Fibroblast of mammary gland (primary cell): ENCODE data around the gene SDK2.
A peak's percentile ranks its signal among the peaks of the same experiment; 100 is the strongest.

ENCODE experiments used
- DNase-seq: peaks from one replicate; pipeline ENCODE4 v3.0.0-alpha.2; 2010; ENCODE audit warnings: low read depth
- H3K4me3 ChIP-seq: 2 replicates; pipeline ENCODE4 v1.5.1; 2011; ENCODE audit warnings: low read depth, mild to moderate bottlenecking, low read length, moderate library complexity; ENCODE audit not compliant: control insufficient read depth
- TF ChIP-seq, protein P1 (sequence below): conservative IDR thresholded peaks from 2 replicates; pipeline ENCODE4 v1.5.1; 2011; ENCODE audit warnings: low read depth, low read length, inconsistent platforms; ENCODE audit not compliant: control insufficient read depth, insufficient read depth

The SDK2 gene

DNA sequence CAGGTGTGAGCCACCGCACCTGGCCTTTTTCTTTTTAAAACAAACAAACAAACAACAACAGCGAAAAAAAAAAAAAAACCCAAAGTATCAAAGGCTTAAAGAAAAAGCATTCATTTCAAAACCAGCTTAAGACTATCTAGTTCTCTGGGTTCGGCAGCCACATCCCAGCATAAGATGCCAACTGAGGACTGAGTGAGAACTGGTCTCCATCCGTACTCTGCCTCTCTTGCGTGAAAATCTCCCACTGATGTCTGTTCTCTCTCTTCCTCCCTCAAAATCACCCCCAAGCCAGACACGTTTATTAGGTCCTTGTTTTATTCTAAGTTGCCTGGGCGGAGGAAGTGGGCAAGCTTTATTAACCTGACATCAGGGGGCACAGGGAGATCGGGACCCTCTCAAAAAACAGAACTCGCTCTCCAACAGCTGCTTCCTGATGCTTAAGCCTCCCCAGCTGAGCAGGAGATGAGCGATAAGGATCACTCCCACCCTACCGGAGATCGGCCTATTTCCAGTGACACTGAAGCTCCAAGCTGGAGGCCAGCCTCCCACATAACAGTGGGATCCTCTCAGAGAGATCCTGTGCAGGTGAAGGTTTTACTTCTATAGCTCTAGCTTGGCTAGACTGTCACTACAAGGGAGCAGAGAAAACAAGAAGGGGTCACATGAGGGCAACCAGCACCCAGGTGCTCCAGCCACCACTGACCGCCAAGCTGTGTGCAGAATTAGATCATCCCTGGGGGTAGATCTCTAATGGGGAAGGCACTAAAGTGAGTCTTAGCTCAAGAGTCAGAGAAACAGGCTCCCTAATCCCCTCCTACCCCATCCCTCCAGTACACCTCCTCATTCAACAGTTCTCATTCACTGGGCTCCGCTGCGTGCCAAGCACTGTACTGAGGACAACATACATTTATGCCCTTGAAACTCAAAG, 346.0 kb downstream of the SDK2 start:
- DNase-seq = no peak
- TF ChIP-seq, protein P1, sequence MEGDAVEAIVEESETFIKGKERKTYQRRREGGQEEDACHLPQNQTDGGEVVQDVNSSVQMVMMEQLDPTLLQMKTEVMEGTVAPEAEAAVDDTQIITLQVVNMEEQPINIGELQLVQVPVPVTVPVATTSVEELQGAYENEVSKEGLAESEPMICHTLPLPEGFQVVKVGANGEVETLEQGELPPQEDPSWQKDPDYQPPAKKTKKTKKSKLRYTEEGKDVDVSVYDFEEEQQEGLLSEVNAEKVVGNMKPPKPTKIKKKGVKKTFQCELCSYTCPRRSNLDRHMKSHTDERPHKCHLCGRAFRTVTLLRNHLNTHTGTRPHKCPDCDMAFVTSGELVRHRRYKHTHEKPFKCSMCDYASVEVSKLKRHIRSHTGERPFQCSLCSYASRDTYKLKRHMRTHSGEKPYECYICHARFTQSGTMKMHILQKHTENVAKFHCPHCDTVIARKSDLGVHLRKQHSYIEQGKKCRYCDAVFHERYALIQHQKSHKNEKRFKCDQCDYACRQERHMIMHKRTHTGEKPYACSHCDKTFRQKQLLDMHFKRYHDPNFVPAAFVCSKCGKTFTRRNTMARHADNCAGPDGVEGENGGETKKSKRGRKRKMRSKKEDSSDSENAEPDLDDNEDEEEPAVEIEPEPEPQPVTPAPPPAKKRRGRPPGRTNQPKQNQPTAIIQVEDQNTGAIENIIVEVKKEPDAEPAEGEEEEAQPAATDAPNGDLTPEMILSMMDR = no peak
- no peak overlapping the region for H3K4me3 ChIP-seq

DNA sequence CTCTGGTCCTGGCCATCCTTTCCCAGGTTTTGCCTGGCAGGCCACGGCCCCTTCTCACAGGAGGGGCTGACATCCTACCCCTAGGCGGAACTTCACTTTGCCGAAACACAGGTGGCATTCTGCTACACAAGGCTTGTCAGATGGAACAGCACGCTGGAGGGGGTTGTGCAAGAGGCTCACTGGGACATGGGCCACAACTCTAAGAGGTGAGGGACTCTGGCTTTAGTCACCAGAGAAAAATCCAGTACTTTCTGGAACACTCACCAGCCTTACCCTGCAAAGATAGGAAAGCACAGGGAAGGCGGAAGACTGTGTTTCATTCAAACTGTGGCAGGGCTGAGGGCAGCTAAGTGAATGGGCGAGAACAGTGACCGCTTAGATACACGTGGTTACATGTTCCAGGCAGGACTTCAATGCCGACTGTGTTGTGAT, 350.7 kb downstream of the SDK2 start:
- TF ChIP-seq, protein P1 = no peak
- H3K4me3 ChIP-seq = no peak overlapping the region
- peak; percentile 91 for DNase-seq

DNA sequence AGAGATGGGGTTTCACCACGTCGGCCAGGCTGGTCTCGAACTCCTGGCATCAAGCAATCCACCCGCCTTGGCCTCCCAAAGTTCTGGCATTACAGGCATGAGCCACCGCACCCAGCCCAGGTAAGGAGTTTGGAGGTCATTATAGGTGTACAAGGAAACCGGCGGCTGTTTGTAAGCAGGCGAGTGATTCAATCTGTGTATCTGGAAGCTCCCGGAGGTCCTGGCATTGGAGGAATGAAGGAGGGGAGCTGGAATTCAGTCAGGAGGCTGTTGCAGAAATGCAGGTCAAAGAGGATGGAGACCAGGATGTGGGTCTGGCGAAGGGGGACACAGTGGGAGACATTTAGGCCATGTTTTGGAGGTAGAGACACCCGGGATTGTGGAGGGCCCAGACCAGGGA, 351.2 kb downstream of the SDK2 start:
- TF ChIP-seq, protein P1 = no peak
- no peak for DNase-seq
- H3K4me3 ChIP-seq = no peak overlapping the region

DNA sequence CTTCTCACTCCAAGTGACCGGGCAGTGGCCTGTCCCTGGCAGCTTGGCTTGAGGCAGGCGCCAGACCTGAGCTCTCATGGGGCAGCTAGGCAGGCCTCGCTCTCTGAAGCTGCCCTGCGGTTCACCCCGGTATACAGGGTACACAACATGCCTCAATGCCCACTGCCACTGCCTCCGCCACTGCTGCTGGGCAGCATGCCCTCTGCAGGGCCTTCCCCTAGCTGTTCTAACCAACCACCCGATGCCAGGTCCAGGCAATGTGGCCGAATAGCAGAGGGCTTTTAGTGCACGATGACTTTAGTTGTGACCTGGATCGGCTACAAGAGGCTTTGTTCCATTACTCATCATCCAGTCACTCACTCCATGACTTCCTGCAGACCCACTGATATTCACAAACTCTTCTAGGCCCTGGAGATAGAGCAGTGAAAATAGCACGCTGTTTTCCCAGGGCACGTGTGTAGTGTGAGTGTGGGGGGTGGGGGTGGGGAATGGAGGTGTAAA, 352.2 kb downstream of the SDK2 start:
- TF ChIP-seq, protein P1 = no peak
- peak; percentile 86 for DNase-seq
- H3K4me3 ChIP-seq = peak overlapping the region; percentile 7

DNA sequence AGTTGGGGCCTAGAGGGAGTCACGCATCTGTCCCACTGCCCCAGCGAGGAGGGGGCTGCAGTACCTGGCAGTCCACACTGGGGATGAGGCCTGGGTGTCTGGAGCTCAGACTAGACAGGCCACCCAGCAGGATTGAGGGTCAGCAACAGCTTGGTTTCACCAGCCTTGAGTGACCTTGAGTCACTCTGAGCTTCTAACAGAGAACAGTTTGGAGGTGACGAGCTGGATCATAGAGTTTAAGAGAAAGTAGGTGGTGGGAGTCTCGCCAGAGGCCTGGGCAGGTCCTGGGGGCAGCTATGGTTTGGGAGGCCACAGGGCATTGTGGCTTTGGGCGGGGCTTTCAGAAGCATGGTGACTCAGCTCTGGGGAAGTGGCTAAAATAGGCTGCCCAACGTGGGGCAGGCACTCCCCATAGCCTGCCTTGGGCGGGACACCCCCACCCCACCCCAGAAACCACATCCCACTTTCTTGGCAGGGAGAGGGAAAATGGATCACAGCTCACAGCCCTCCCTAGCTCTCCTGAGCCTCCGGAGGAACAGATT, 352.9 kb downstream of the SDK2 start:
- DNase-seq = peak; percentile 96
- peak overlapping the region; percentile 19 for H3K4me3 ChIP-seq
- TF ChIP-seq, protein P1 = no peak

DNA sequence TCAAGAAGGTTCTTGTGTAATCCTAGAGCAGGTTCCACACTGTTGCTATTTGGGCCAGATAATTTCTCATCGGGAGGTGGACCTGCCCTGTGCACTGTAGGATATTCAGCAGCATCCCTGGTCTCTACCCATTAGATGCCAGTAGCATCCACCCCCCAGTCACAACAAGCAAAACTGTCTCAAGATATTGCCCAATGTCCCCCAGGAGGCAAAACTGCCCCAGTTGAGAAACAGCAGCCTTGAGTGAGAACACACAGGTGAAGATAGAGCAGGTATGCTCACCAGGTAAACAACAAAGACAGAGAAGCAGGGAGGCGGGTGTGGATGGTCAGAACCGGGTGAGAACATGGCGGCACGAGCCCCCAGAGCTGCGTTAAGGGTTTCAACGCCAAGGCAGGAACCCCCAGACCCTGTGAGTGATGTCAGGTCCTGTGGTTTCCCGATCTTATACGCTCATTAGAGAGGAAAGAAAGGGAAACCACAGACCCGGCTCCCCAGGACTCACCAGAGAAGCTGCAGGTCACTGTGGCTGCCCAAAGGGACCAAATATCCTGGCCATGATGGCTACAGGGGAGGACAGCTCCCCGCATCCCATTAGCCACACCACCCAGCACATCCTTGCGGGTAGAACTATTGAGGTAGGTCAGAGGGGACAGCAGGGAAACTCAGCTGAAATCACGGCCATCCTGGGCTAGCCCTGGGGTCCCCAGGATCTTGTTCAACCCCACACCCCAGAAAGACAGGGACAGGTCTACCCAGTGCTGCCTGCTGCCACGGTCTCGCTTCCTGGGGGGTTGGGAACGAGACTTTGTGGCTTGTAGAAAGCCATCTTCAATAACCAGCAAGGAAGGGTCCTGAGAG, 353.6 kb downstream of the SDK2 start:
- TF ChIP-seq, protein P1 = no peak
- no peak for DNase-seq
- H3K4me3 ChIP-seq = no peak overlapping the region
